ENCODE measurements around the gene ACRV1. TPM values are rescaled to one million over a fixed set of nuclear protein-coding genes. Genes with fewer than 3 reads are reported as not detected.

ACRV1 gene
- total and polyA plus RNA-seq, 2 donors (not counting 1 experiment from before 2014, with no cell fraction given): not detected

DNA sequence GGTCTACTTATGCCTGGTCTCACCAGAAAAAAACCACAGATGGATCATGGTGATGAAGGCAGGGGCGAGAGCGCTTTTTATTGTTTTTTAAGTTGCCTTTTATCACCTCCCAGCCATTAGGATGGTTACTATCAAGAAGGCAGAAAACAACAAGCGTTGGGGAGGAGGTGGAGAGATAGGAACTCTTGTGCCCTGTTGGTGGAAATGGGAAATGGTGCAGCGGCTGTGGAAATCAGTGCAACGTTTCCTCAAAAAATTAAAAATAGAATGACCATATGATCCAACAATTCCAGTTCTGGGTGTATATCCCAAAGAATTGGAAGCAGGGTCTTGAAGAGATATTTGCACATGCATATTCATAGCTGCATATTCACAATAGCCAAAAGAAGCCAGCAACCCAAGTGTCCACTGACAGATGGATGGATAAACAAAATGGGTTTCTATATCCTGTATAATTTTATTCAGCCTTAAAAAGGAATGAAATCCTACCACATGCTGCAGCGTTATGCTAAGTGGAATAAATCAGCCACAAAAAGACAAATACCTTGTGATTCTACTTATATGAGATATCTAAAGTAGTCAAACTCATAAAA lies 20.5 kb upstream of the ACRV1 start:
- H3K4me1 ChIP-seq (ENCODE audit: control insufficient read depth, extremely low read depth, insufficient read depth, low read length): no peaks in the 10 kb centered on the region
- no peaks in the 10 kb centered on the region for H3K9me3 ChIP-seq (ENCODE audit: control insufficient read depth, insufficient read depth, low read depth, low read length)

GRCh38 chr11:125694951-125695350 lies 14.3 kb upstream of the ACRV1 start:
- no peak for DNase-seq (ENCODE audit: low read depth in 2 of 2)
- no peak overlapping the region for H3K4me3 ChIP-seq (replicated peaks in 1 of 4; ENCODE audit: control extremely low read depth in 1 of 4, insufficient read depth in 1 of 4, low read depth in 3 of 4, low read length in 4 of 4)
- no peak overlapping the region for H2AFZ ChIP-seq (ENCODE audit: low read length)
- H3K4me1 ChIP-seq (ENCODE audit: control insufficient read depth, extremely low read depth, insufficient read depth, low read length): no peaks in the 10 kb centered on the region
- TF ChIP-seq EZH2 (IDR thresholded peaks at IDR 0.05; ENCODE audit: low read length, missing control alignments): no peak
- TF ChIP-seq, protein P1, sequence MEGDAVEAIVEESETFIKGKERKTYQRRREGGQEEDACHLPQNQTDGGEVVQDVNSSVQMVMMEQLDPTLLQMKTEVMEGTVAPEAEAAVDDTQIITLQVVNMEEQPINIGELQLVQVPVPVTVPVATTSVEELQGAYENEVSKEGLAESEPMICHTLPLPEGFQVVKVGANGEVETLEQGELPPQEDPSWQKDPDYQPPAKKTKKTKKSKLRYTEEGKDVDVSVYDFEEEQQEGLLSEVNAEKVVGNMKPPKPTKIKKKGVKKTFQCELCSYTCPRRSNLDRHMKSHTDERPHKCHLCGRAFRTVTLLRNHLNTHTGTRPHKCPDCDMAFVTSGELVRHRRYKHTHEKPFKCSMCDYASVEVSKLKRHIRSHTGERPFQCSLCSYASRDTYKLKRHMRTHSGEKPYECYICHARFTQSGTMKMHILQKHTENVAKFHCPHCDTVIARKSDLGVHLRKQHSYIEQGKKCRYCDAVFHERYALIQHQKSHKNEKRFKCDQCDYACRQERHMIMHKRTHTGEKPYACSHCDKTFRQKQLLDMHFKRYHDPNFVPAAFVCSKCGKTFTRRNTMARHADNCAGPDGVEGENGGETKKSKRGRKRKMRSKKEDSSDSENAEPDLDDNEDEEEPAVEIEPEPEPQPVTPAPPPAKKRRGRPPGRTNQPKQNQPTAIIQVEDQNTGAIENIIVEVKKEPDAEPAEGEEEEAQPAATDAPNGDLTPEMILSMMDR (conservative IDR thresholded peaks at IDR 0.05 in 1 of 2, IDR thresholded peaks at IDR 0.05 in 1 of 2; ENCODE audit: low read depth in 1 of 2, low read length in 2 of 2): no peak
- H4K20me1 ChIP-seq (ENCODE audit: control insufficient read depth, extremely low read depth, insufficient read depth, low read length): no peaks in the 10 kb centered on the region
- no peaks in the 10 kb centered on the region for H3K79me2 ChIP-seq (ENCODE audit: control insufficient read depth, insufficient read depth, low read length)
- H3K4me2 ChIP-seq (ENCODE audit: extremely low read depth, insufficient read depth, low read length): no peak overlapping the region
- H3K27me3 ChIP-seq (ENCODE audit: control insufficient read depth, insufficient read depth, low read length): no peaks in the 10 kb centered on the region
- H3K27ac ChIP-seq (ENCODE audit: insufficient read depth, low read length): no peak overlapping the region
- H3K9ac ChIP-seq (ENCODE audit: insufficient read depth, low read length): no peak overlapping the region
- H3K9me3 ChIP-seq (ENCODE audit: control insufficient read depth, insufficient read depth, low read depth, low read length): no peaks in the 10 kb centered on the region
- H3K36me3 ChIP-seq (ENCODE audit: control insufficient read depth, insufficient read depth, low read length): no peaks in the 10 kb centered on the region

More for the DNA sequence above, 20.5 kb upstream of the ACRV1 start:
- H3K9ac ChIP-seq (ENCODE audit: insufficient read depth, low read length): no peak overlapping the region
- no peaks in the 10 kb centered on the region for H4K20me1 ChIP-seq (ENCODE audit: control insufficient read depth, extremely low read depth, insufficient read depth, low read length)
- H2AFZ ChIP-seq (ENCODE audit: low read length): no peak overlapping the region
- H3K79me2 ChIP-seq (ENCODE audit: control insufficient read depth, insufficient read depth, low read length): no peaks in the 10 kb centered on the region
- H3K4me2 ChIP-seq (ENCODE audit: extremely low read depth, insufficient read depth, low read length): no peak overlapping the region
- H3K27ac ChIP-seq (ENCODE audit: insufficient read depth, low read length): no peak overlapping the region
- no peak overlapping the region for H3K4me3 ChIP-seq (replicated peaks in 1 of 4; ENCODE audit: control extremely low read depth in 1 of 4, insufficient read depth in 1 of 4, low read depth in 3 of 4, low read length in 4 of 4)
- H3K27me3 ChIP-seq (ENCODE audit: control insufficient read depth, insufficient read depth, low read length): no peaks in the 10 kb centered on the region
- TF ChIP-seq EZH2 (IDR thresholded peaks at IDR 0.05; ENCODE audit: low read length, missing control alignments): no peak
- TF ChIP-seq, protein P1 (conservative IDR thresholded peaks at IDR 0.05 in 1 of 2, IDR thresholded peaks at IDR 0.05 in 1 of 2; ENCODE audit: low read depth in 1 of 2, low read length in 2 of 2): no peak
- no peak for DNase-seq (ENCODE audit: low read depth in 2 of 2)
- H3K36me3 ChIP-seq (ENCODE audit: control insufficient read depth, insufficient read depth, low read length): no peaks in the 10 kb centered on the region

GRCh38 chr11:125692887-125693286 lies 12.2 kb upstream of the ACRV1 start:
- no peak overlapping the region for H3K9ac ChIP-seq (ENCODE audit: insufficient read depth, low read length)
- no peak for DNase-seq (ENCODE audit: low read depth in 2 of 2)
- H3K79me2 ChIP-seq (ENCODE audit: control insufficient read depth, insufficient read depth, low read length): no peaks in the 10 kb centered on the region
- H3K36me3 ChIP-seq (ENCODE audit: control insufficient read depth, insufficient read depth, low read length): no peaks in the 10 kb centered on the region
- no peaks in the 10 kb centered on the region for H3K9me3 ChIP-seq (ENCODE audit: control insufficient read depth, insufficient read depth, low read depth, low read length)
- H3K4me2 ChIP-seq (ENCODE audit: extremely low read depth, insufficient read depth, low read length): no peak overlapping the region
- no peaks in the 10 kb centered on the region for H3K27me3 ChIP-seq (ENCODE audit: control insufficient read depth, insufficient read depth, low read length)
- TF ChIP-seq, protein P1 (conservative IDR thresholded peaks at IDR 0.05 in 1 of 2, IDR thresholded peaks at IDR 0.05 in 1 of 2; ENCODE audit: low read depth in 1 of 2, low read length in 2 of 2): no peak
- no peak for TF ChIP-seq EZH2 (IDR thresholded peaks at IDR 0.05; ENCODE audit: low read length, missing control alignments)
- no peaks in the 10 kb centered on the region for H4K20me1 ChIP-seq (ENCODE audit: control insufficient read depth, extremely low read depth, insufficient read depth, low read length)
- H2AFZ ChIP-seq (ENCODE audit: low read length): no peak overlapping the region
- no peak overlapping the region for H3K27ac ChIP-seq (ENCODE audit: insufficient read depth, low read length)
- no peaks in the 10 kb centered on the region for H3K4me1 ChIP-seq (ENCODE audit: control insufficient read depth, extremely low read depth, insufficient read depth, low read length)
- no peak overlapping the region for H3K4me3 ChIP-seq (replicated peaks in 1 of 4; ENCODE audit: control extremely low read depth in 1 of 4, insufficient read depth in 1 of 4, low read depth in 3 of 4, low read length in 4 of 4)
